ENCODE measurements around the gene TP53TG5. TPM values are rescaled to one million over a fixed set of nuclear protein-coding genes. Genes with fewer than 3 reads are reported as not detected.

Gene TP53TG5
- total RNA-seq, 1 donor: not detected

DNA sequence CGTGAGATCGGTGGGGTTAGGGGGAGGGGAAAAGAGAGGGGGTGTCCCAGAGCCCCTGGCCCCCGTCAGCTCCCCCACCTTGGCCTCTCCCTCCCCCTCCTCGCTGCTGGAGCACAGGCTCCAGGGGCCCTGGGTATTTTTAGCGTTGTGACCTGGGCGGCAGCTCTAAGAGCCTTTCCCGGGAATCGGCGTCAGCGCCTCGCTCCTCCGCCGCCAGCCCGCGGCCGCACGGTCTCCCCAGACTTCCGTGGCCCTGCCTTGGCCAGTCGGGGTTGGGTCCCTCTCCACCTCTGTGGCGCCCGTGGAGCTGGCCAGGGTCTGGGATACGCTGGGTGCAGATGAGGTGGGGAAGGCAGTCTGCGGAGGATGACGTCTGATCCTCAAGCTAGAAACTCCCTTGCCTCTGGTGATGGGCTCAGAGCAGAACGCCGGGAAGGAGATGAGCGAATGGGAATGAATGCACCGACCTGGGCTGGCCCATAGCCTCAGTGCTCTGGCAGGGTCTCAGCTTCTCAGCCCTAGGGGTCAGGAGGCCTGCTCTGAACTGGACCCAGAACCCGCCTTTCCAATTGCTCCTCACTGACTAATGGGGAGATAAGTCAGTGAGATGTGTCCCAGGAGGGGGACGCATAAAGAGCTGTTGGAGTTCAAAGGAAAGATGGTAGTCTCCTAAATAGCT, 29.1 kb upstream of the TP53TG5 start:
- peaks cover 3% of the 10 kb centered on the region for H3K79me2 ChIP-seq (ENCODE audit: insufficient read depth, low read length)
- peak overlapping the region; percentile 82 for H3K4me3 ChIP-seq (ENCODE audit: insufficient read depth, low read length)
- H2AFZ ChIP-seq (ENCODE audit: low read length): peak overlapping the region; percentile 48
- peak overlapping the region; percentile 93 for H3K4me2 ChIP-seq (ENCODE audit: insufficient read depth, low read length)
- peaks cover 5% of the 10 kb centered on the region for H4K20me1 ChIP-seq (ENCODE audit: insufficient read depth, low read length)
- peak overlapping the region; percentile 76 for H3K27ac ChIP-seq (ENCODE audit: low read depth, low read length)
- peak; percentile 94 for DNase-seq (ENCODE audit: insufficient read length, low spot score, missing footprints)
- no peaks in the 10 kb centered on the region for H3K27me3 ChIP-seq (ENCODE audit: insufficient read depth, low read length)
- TF ChIP-seq, protein P1, sequence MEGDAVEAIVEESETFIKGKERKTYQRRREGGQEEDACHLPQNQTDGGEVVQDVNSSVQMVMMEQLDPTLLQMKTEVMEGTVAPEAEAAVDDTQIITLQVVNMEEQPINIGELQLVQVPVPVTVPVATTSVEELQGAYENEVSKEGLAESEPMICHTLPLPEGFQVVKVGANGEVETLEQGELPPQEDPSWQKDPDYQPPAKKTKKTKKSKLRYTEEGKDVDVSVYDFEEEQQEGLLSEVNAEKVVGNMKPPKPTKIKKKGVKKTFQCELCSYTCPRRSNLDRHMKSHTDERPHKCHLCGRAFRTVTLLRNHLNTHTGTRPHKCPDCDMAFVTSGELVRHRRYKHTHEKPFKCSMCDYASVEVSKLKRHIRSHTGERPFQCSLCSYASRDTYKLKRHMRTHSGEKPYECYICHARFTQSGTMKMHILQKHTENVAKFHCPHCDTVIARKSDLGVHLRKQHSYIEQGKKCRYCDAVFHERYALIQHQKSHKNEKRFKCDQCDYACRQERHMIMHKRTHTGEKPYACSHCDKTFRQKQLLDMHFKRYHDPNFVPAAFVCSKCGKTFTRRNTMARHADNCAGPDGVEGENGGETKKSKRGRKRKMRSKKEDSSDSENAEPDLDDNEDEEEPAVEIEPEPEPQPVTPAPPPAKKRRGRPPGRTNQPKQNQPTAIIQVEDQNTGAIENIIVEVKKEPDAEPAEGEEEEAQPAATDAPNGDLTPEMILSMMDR (IDR thresholded peaks at IDR 0.05; ENCODE audit: extremely low read depth, low read depth, low read length): no peak
- H3K36me3 ChIP-seq (ENCODE audit: insufficient read depth, low read length): no peaks in the 10 kb centered on the region
- H3K9me3 ChIP-seq (ENCODE audit: low read depth, low read length): no peaks in the 10 kb centered on the region
- peaks cover 12% of the 10 kb centered on the region for H3K4me1 ChIP-seq (ENCODE audit: insufficient read depth, low read length)

GRCh38 chr20:45406260-45407066, 28.3 kb upstream of the TP53TG5 start:
- TF ChIP-seq, protein P1 (IDR thresholded peaks at IDR 0.05; ENCODE audit: extremely low read depth, low read depth, low read length): no peak
- H3K27me3 ChIP-seq (ENCODE audit: insufficient read depth, low read length): no peaks in the 10 kb centered on the region
- H3K9me3 ChIP-seq (ENCODE audit: low read depth, low read length): no peaks in the 10 kb centered on the region
- H3K27ac ChIP-seq (ENCODE audit: low read depth, low read length): peak overlapping the region; percentile 76
- H3K4me2 ChIP-seq (ENCODE audit: insufficient read depth, low read length): peak overlapping the region; percentile 93
- H3K79me2 ChIP-seq (ENCODE audit: insufficient read depth, low read length): peaks cover 3% of the 10 kb centered on the region
- H4K20me1 ChIP-seq (ENCODE audit: insufficient read depth, low read length): peaks cover 5% of the 10 kb centered on the region
- no peaks in the 10 kb centered on the region for H3K36me3 ChIP-seq (ENCODE audit: insufficient read depth, low read length)
- peak overlapping the region; percentile 82 for H3K4me3 ChIP-seq (ENCODE audit: insufficient read depth, low read length)
- peak; percentile 96 for DNase-seq (ENCODE audit: insufficient read length, low spot score, missing footprints)
- H2AFZ ChIP-seq (ENCODE audit: low read length): peak overlapping the region; percentile 83
- H3K4me1 ChIP-seq (ENCODE audit: insufficient read depth, low read length): peaks cover 12% of the 10 kb centered on the region

- Histone ChIP-seq H3K4me3 (ENCODE audit: insufficient read depth, low read length) (peak overlapping the region; percentile 82), H3K27ac (ENCODE audit: low read depth, low read length) (peak overlapping the region; percentile 60), H3K4me1 (ENCODE audit: insufficient read depth, low read length) (peaks cover 12% of the 10 kb centered on the region), H3K27me3 (ENCODE audit: insufficient read depth, low read length) (no peaks in the 10 kb centered on the region), H3K9me3 (ENCODE audit: low read depth, low read length) (no peaks in the 10 kb centered on the region), H2AFZ (ENCODE audit: low read length) (peak overlapping the region; percentile 83), H3K36me3 (ENCODE audit: insufficient read depth, low read length) (no peaks in the 10 kb centered on the region), H3K4me2 (ENCODE audit: insufficient read depth, low read length) (peak overlapping the region; percentile 93), H3K79me2 (ENCODE audit: insufficient read depth, low read length) (peaks cover 3% of the 10 kb centered on the region), H4K20me1 (ENCODE audit: insufficient read depth, low read length) (peaks cover 5% of the 10 kb centered on the region)
- TF ChIP-seq, protein P1 (IDR thresholded peaks at IDR 0.05; ENCODE audit: extremely low read depth, low read depth, low read length): no peak
- DNase-seq (ENCODE audit: insufficient read length, low spot score, missing footprints): peak; percentile 85
Measured at GRCh38 chr20:45405571-45406259, 27.6 kb upstream of the TP53TG5 start.
